ENCODE measurements around the gene HMCN1.

DNA sequence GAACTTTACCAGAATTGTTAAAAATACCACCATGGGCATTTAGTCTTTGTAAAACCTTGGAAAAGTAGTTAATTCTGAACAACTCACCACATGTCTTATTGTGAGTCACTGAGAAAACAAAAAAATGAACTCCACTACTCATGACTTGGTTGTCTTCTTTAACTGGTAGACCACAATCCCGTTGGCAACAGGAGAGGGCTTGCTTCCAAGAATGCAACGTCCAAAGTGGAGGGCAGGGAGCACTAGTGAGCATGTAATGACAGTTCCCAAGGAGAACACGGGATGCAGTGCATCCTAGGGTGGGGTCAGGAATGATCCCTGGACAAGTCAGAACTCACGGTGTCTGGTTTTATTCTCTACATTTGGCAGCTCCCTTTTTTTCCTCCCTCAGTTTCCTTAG is 15.2 kb upstream of the HMCN1 start:
- no peak for TF ChIP-seq POLR2A (IDR thresholded peaks at IDR 0.05)
- TF ChIP-seq POLR2AphosphoS5 (IDR thresholded peaks at IDR 0.05), result no peak
- TF ChIP-seq, protein P1, sequence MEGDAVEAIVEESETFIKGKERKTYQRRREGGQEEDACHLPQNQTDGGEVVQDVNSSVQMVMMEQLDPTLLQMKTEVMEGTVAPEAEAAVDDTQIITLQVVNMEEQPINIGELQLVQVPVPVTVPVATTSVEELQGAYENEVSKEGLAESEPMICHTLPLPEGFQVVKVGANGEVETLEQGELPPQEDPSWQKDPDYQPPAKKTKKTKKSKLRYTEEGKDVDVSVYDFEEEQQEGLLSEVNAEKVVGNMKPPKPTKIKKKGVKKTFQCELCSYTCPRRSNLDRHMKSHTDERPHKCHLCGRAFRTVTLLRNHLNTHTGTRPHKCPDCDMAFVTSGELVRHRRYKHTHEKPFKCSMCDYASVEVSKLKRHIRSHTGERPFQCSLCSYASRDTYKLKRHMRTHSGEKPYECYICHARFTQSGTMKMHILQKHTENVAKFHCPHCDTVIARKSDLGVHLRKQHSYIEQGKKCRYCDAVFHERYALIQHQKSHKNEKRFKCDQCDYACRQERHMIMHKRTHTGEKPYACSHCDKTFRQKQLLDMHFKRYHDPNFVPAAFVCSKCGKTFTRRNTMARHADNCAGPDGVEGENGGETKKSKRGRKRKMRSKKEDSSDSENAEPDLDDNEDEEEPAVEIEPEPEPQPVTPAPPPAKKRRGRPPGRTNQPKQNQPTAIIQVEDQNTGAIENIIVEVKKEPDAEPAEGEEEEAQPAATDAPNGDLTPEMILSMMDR (IDR thresholded peaks at IDR 0.05), result no peak
